GM21619 (cell line): Measurements from ENCODE around the gene C1orf21.

ENCODE experiments used
- ATAC-seq: cut with Tn5 transposase; IDR thresholded peaks from one replicate; pipeline ENCODE4 v1.9.1; 2021; ENCODE audit not compliant: unreplicated experiment

The C1orf21 gene

GRCh38 chr1:184624626-184625025 is 237.8 kb downstream of the C1orf21 start:
- ATAC-seq = no peak

GRCh38 chr1:184625271-184625670 is 238.4 kb downstream of the C1orf21 start:
- ATAC-seq = no peak

- no peak for ATAC-seq
Measured at GRCh38 chr1:184626076-184627006, 239.5 kb downstream of the C1orf21 start.

GRCh38 chr1:184627007-184627341 is 240.1 kb downstream of the C1orf21 start:
- ATAC-seq = no peak

- no peak for ATAC-seq
Measured at GRCh38 chr1:184629266-184629665, 242.4 kb downstream of the C1orf21 start.

- no peak for ATAC-seq
Measured at GRCh38 chr1:184630679-184631060, 243.8 kb downstream of the C1orf21 start.

GRCh38 chr1:184632415-184633175 is 245.8 kb downstream of the C1orf21 start:
- no peak for ATAC-seq

- no peak for ATAC-seq
Measured at GRCh38 chr1:184633785-184634184, 247.0 kb downstream of the C1orf21 start.

- ATAC-seq = no peak
Measured at GRCh38 chr1:184634296-184634695, 247.5 kb downstream of the C1orf21 start.

GRCh38 chr1:184635347-184635979 is 248.6 kb downstream of the C1orf21 start:
- no peak for ATAC-seq

- ATAC-seq = no peak
Measured at GRCh38 chr1:184635980-184636431, 249.2 kb downstream of the C1orf21 start.

GRCh38 chr1:184637664-184638240 is 250.9 kb downstream of the C1orf21 start:
- ATAC-seq = no peak

GRCh38 chr1:184639205-184639604 is 252.4 kb downstream of the C1orf21 start:
- no peak for ATAC-seq

GRCh38 chr1:184640505-184640904 is 253.7 kb downstream of the C1orf21 start:
- no peak for ATAC-seq

GRCh38 chr1:184641894-184642293 is 255.1 kb downstream of the C1orf21 start:
- ATAC-seq = no peak

GRCh38 chr1:184643661-184644060 is 256.8 kb downstream of the C1orf21 start:
- no peak for ATAC-seq

GRCh38 chr1:184644771-184645170 is 257.9 kb downstream of the C1orf21 start:
- ATAC-seq = no peak

- ATAC-seq = no peak
Measured at GRCh38 chr1:184646178-184646701, 259.4 kb downstream of the C1orf21 start.

- no peak for ATAC-seq
Measured at GRCh38 chr1:184646824-184647223, 260.0 kb downstream of the C1orf21 start.

- no peak for ATAC-seq
Measured at GRCh38 chr1:184647471-184647870, 260.6 kb downstream of the C1orf21 start.
